HG03066 (cell line): ENCODE data around the gene KIF13A.
"Not testable (repeated sequence)": the region's sequence is repeated elsewhere in the genome, so short reads cannot be mapped to it uniquely, and the experiment has no call there.

ENCODE experiments used
- ATAC-seq: cut with Tn5 transposase; IDR thresholded peaks from one replicate; pipeline ENCODE4 v1.9.1; 2021; ENCODE audit warnings: low read depth; ENCODE audit not compliant: unreplicated experiment

KIF13A gene

GRCh38 chr6:17935188-17936149, 52.0 kb downstream of the KIF13A start:
- no peak for ATAC-seq

GRCh38 chr6:17933716-17934115, 53.7 kb downstream of the KIF13A start:
- ATAC-seq = no peak

- no peak for ATAC-seq
Measured at GRCh38 chr6:17932330-17932852, 55.0 kb downstream of the KIF13A start.

- ATAC-seq = no peak
Measured at GRCh38 chr6:17931227-17931626, 56.2 kb downstream of the KIF13A start.

GRCh38 chr6:17930321-17930993, 57.0 kb downstream of the KIF13A start:
- no peak for ATAC-seq

GRCh38 chr6:17928514-17929430, 58.7 kb downstream of the KIF13A start:
- ATAC-seq = no peak

- no peak for ATAC-seq
Measured at GRCh38 chr6:17927705-17928104, 59.7 kb downstream of the KIF13A start.

- ATAC-seq = no peak
Measured at GRCh38 chr6:17923401-17923863, 64.0 kb downstream of the KIF13A start.

GRCh38 chr6:17921454-17921853, 66.0 kb downstream of the KIF13A start:
- ATAC-seq = no peak

GRCh38 chr6:17919496-17919895, 67.9 kb downstream of the KIF13A start:
- no peak for ATAC-seq

GRCh38 chr6:17917837-17918763, 69.3 kb downstream of the KIF13A start:
- ATAC-seq = no peak

GRCh38 chr6:17914651-17915050, 72.8 kb downstream of the KIF13A start:
- ATAC-seq = no peak

- no peak for ATAC-seq
Measured at GRCh38 chr6:17912521-17912920, 74.9 kb downstream of the KIF13A start.

GRCh38 chr6:17911656-17912055, 75.8 kb downstream of the KIF13A start:
- not testable (repeated sequence) for ATAC-seq

GRCh38 chr6:17910189-17910588, 77.2 kb downstream of the KIF13A start:
- no peak for ATAC-seq

GRCh38 chr6:17908831-17909230, 78.6 kb downstream of the KIF13A start:
- no peak for ATAC-seq

- ATAC-seq = peak; percentile 55
Measured at GRCh38 chr6:17907406-17908229, 79.8 kb downstream of the KIF13A start.
